Activated T-cell treated with anti-CD3 and anti-CD28 coated beads, Interleukin-2, amount 50 U/mL, for 72 hours (primary cell): ENCODE data around the gene OR5K4. TPM values are rescaled to one million over a fixed set of nuclear protein-coding genes. Genes with fewer than 3 reads are reported as not detected.
"Not testable (repeated sequence)": the region's sequence is repeated elsewhere in the genome, so short reads cannot be mapped to it uniquely, and the experiment has no call there.

Experiments
- ATAC-seq, 2 donors: fragments of 150-1000 bp; cut with Tn5 transposase; replicated peaks in 1 of 2; 2 replicates each; pipeline ENCODE4 v1.10.0; 2021; ENCODE audit warnings: moderate library complexity in 2 of 2, mild to moderate bottlenecking in 1 of 2
- DNase-seq, 2 donors: peaks; one replicate each; pipeline ENCODE4 v3.0.0; 2021 to 2022; ENCODE audit warnings: mixed read lengths in 1 of 2
- H3K27ac Mint-ChIP-seq: one replicate; pipeline ENCODE4 v1.8.0; 2022; ENCODE audit warnings: mild to moderate bottlenecking, moderate library complexity, mixed read lengths
- H3K27me3 Mint-ChIP-seq: one replicate; pipeline ENCODE4 v1.8.0; 2022; ENCODE audit warnings: low read depth, mixed read lengths
- H3K36me3 Mint-ChIP-seq, 2 donors: one replicate each; pipeline ENCODE4 v1.8.0; 2022; ENCODE audit warnings: mixed read lengths in 2 of 2, mild to moderate bottlenecking in 1 of 2; ENCODE audit not compliant: insufficient read depth in 2 of 2
- H3K4me1 Mint-ChIP-seq: one replicate; pipeline ENCODE4 v1.8.0; 2022; ENCODE audit warnings: low read depth, mixed read lengths
- H3K4me3 Mint-ChIP-seq, 2 donors: one replicate each; pipeline ENCODE4 v1.8.0; 2022; ENCODE audit warnings: mild to moderate bottlenecking in 2 of 2, mixed read lengths in 2 of 2, moderate library complexity in 2 of 2
- H3K9me3 Mint-ChIP-seq, 2 donors: one replicate each; pipeline ENCODE4 v1.8.0; 2022; ENCODE audit warnings: mixed read lengths in 2 of 2
- total RNA-seq, 2 donors: library from RNA; stranded (reverse); gene quantifications; one replicate each; pipeline ENCODE4 v1.2.3, GENCODE V29; 2022

The OR5K4 gene
- total RNA-seq, 2 donors from 2014 or later = not detected

- H3K36me3 Mint-ChIP-seq = peaks cover 0 to 4% of the 10 kb centered on the region in 2 donors
- H3K9me3 Mint-ChIP-seq = peaks cover 0 to 4% of the 10 kb centered on the region in 2 donors
- H3K27ac Mint-ChIP-seq = no peak overlapping the region
- no peaks in the 10 kb centered on the region for H3K4me1 Mint-ChIP-seq
- H3K27me3 Mint-ChIP-seq = peaks cover 36% of the 10 kb centered on the region
- DNase-seq = no peak
- H3K4me3 Mint-ChIP-seq = no peak overlapping the region
- no peak for ATAC-seq
Measured at GRCh38 chr3:98395101-98395500, 41.4 kb downstream of the OR5K4 start.

GRCh38 chr3:98396482-98396881 lies 42.8 kb downstream of the OR5K4 start:
- DNase-seq, ATAC-seq, H3K27ac Mint-ChIP-seq, H3K4me3 Mint-ChIP-seq, H3K9me3 Mint-ChIP-seq, H3K36me3 Mint-ChIP-seq, H3K4me1 Mint-ChIP-seq: not testable (repeated sequence)
- peaks cover 25% of the 10 kb centered on the region for H3K27me3 Mint-ChIP-seq

GRCh38 chr3:98398513-98398912 lies 44.9 kb downstream of the OR5K4 start:
- H3K4me3 Mint-ChIP-seq = no peak overlapping the region
- peaks cover 15 to 20% of the 10 kb centered on the region in 2 donors for H3K9me3 Mint-ChIP-seq
- H3K4me1 Mint-ChIP-seq = no peaks in the 10 kb centered on the region
- ATAC-seq = no peak
- peaks cover 25% of the 10 kb centered on the region for H3K27me3 Mint-ChIP-seq
- no peak for DNase-seq
- no peak overlapping the region for H3K27ac Mint-ChIP-seq
- H3K36me3 Mint-ChIP-seq = peaks cover 5 to 9% of the 10 kb centered on the region in 2 donors

- Mint-ChIP-seq H3K36me3 (peaks cover 22 to 26% of the 10 kb centered on the region in 2 donors), H3K27me3 (no peaks in the 10 kb centered on the region), H3K4me3 (no peak overlapping the region), H3K9me3 (peaks cover 36 to 38% of the 10 kb centered on the region in 2 donors), H3K27ac (no peak overlapping the region), H3K4me1 (no peaks in the 10 kb centered on the region)
- no peak for DNase-seq
- ATAC-seq = no peak
Measured at GRCh38 chr3:98402507-98402906, 48.9 kb downstream of the OR5K4 start.

- ATAC-seq = no peak
- peaks cover 36 to 39% of the 10 kb centered on the region in 2 donors for H3K9me3 Mint-ChIP-seq
- no peak overlapping the region for H3K27ac Mint-ChIP-seq
Measured at GRCh38 chr3:98404010-98404409, 50.4 kb downstream of the OR5K4 start.

More at GRCh38 chr3:98404010-98404409, 50.4 kb downstream of the OR5K4 start:
- no peaks in the 10 kb centered on the region for H3K27me3 Mint-ChIP-seq
- no peaks in the 10 kb centered on the region for H3K4me1 Mint-ChIP-seq
- no peak for DNase-seq
- peaks cover 25 to 27% of the 10 kb centered on the region in 2 donors for H3K36me3 Mint-ChIP-seq
- H3K4me3 Mint-ChIP-seq = no peak overlapping the region

Other genes with a start within 250 kb of the OR5K4 start
- not detected for gene OR5H1, start 223.1 kb upstream of the OR5K4 start, total RNA-seq
- not detected for gene OR5H14, start 206.4 kb upstream of the OR5K4 start, total RNA-seq
- gene OR5H15, start 187.2 kb upstream of the OR5K4 start, total RNA-seq = not detected
- gene OR5H6, start 89.6 kb upstream of the OR5K4 start, total RNA-seq = not detected
- not detected for gene OR5H2, start 71.3 kb upstream of the OR5K4 start, total RNA-seq
- gene OR5K3, start 36.8 kb downstream of the OR5K4 start, total RNA-seq = not detected
- gene OR5K1, start 109.3 kb downstream of the OR5K4 start, total RNA-seq = not detected
- not detected for gene OR5K2, start 143.8 kb downstream of the OR5K4 start, total RNA-seq
- 100 to 1,000 TPM; 284 to 361 TPM for gene CLDND1, start 169.0 kb downstream of the OR5K4 start, total RNA-seq
- 10 to 100 TPM in 1 of 2 donors, 1 to 10 TPM in 1; 4.6 to 24.0 TPM for gene GPR15, start 178.1 kb downstream of the OR5K4 start, total RNA-seq
- gene CPOX, start 239.8 kb downstream of the OR5K4 start, total RNA-seq = 10 to 100 TPM; 36.5 to 36.7 TPM